VCaP (cell line): Measurements from ENCODE around the gene CRIP3.

Source experiments
- H3K27ac ChIP-seq: fragments of 450-650 bp; 2 replicates; pipeline ENCODE4 v1.5.1; 2017
- TF ChIP-seq, protein P1 (sequence below): fragments of 450-650 bp; conservative IDR thresholded peaks from 2 replicates; pipeline ENCODE4 v1.5.1; 2017; ENCODE audit warnings: mild to moderate bottlenecking, moderate library complexity

Gene CRIP3

DNA sequence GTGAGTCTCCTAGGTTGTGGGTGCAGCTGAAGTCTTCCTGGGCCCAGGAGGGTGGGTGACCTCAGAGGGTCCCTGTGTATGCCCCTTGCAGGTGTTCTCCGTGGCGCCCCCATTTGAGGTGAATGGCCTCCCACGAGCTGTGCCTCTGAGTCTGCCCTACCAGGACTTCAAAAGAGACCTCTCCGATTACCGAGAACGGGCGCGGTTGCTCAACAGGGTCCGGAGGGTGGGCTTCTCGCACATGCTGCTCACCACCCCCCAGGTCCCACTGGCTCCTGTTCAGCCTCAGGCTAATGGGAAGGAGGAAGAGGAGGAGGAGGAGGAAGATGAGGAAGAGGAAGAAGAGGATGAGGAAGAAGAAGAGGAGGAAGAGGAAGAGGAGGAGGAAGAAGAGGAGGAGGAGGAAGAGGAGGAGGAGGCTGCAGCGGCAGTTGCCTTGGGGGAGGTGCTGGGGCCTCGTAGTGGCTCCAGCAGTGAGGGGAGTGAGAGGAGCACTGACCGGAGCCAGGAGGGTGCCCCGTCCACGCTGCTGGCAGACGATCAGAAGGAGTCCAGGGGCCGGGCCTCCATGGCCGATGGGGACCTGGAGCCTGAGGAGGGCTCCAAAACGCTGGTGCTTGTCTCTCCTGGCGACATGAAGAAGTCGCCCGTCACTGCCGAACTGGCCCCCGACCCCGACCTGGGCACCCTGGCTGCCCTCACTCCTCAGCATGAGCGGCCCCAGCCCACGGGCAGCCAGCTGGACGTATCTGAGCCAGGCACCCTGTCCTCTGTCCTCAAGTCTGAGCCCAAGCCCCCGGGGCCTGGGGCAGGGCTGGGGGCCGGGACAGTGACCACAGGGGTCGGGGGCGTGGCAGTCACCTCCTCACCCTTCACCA is 25.8 kb downstream of the CRIP3 start:
- no peak overlapping the region for H3K27ac ChIP-seq
- TF ChIP-seq, protein P1, sequence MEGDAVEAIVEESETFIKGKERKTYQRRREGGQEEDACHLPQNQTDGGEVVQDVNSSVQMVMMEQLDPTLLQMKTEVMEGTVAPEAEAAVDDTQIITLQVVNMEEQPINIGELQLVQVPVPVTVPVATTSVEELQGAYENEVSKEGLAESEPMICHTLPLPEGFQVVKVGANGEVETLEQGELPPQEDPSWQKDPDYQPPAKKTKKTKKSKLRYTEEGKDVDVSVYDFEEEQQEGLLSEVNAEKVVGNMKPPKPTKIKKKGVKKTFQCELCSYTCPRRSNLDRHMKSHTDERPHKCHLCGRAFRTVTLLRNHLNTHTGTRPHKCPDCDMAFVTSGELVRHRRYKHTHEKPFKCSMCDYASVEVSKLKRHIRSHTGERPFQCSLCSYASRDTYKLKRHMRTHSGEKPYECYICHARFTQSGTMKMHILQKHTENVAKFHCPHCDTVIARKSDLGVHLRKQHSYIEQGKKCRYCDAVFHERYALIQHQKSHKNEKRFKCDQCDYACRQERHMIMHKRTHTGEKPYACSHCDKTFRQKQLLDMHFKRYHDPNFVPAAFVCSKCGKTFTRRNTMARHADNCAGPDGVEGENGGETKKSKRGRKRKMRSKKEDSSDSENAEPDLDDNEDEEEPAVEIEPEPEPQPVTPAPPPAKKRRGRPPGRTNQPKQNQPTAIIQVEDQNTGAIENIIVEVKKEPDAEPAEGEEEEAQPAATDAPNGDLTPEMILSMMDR: no peak

- TF ChIP-seq, protein P1: no peak
Measured at GRCh38 chr6:43282060-43282459, 26.6 kb downstream of the CRIP3 start.

DNA sequence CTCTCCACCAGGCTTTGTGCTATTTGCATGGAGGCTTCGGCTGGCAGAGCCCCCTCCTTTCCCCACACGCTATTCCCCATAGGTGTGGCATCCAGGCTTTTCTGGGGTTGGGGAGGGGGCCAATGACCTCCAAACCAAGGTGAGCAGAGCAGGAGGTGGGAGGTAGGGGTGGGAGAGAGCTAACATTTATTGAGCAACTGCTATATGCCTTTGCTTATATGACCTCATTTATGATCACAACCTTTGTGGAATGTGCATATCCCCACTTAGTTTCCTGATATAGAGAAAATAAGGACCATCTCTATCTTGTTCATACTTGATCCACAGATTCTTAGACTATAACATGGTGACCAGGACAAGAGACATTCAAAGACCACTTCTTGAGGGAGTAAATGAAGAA is 28.4 kb downstream of the CRIP3 start:
- TF ChIP-seq, protein P1: no peak
- H3K27ac ChIP-seq: no peak overlapping the region

More at GRCh38 chr6:43282060-43282459, 26.6 kb downstream of the CRIP3 start:
- H3K27ac ChIP-seq: no peak overlapping the region

DNA sequence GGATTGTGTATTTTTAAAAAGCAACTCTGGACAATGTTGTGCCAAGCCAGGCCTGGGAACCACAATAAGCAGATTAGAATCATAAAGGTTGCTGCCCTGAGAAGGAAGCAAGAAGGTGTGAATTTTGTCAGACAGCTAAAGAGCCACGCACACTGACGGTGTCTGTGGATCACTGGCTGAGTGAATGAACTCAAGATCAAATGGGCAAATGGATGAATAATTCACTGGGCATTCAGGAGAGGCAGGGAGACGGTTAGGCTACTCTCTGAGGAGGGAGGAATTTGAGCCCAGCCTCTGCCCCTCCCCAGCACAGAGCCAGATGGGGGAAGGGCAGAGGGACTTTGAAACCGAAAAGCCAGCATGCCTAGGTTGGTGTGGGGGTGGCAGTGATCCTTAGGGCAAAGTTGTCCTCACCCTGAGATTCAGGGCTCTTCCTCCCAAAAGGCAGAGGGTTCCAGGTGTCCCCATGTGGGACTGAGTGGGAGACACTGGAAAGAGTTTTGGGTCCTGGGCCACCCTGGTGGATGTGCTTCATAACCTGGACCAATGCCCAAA is 30.0 kb downstream of the CRIP3 start:
- no peak overlapping the region for H3K27ac ChIP-seq
- TF ChIP-seq, protein P1: no peak

DNA sequence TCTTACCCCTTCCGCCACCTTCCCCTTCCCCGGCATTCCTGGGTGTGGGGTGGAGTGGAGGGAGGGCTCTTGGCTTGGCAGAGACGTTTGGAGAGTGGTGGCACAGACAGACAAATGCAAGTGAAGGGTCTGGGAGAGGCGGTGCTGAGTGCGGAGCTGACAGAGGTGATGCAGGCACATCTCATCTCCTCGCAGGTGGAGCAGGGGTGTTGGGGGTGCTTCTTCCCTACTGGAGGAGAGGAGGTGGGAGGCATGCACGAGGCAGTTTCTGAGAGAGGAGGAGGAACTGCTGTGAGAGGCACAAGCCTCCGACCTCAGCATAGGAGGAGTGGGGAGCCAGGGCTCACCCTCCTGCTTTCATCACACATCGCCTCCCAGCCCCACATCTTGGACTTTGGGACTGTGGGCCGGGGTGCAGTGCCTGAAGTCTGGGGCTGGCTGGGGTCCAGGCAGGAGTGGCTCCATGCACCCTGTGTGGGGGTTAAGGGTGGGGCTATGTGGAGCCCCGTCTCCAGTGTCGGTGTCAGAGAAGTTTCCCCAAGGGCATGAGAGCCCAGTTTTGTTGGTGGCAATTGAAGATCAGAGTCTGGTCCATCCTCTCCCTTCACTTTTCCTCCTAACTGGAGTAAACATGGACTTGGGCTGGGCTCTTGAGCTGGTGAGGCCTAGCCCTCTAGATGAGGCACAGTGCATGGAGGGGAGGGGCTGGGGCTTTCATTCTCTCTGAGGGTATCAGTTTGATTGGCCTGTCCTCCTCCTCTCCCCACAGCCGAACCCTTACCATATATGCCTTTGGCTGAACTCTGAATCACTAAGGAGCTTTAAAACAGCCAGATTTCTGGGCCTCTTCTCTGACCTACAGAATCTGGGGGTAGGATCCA is 30.7 kb downstream of the CRIP3 start:
- TF ChIP-seq, protein P1: no peak
- no peak overlapping the region for H3K27ac ChIP-seq

GRCh38 chr6:43277306-43277642 is 31.4 kb downstream of the CRIP3 start:
- TF ChIP-seq, protein P1: no peak
- no peak overlapping the region for H3K27ac ChIP-seq

DNA sequence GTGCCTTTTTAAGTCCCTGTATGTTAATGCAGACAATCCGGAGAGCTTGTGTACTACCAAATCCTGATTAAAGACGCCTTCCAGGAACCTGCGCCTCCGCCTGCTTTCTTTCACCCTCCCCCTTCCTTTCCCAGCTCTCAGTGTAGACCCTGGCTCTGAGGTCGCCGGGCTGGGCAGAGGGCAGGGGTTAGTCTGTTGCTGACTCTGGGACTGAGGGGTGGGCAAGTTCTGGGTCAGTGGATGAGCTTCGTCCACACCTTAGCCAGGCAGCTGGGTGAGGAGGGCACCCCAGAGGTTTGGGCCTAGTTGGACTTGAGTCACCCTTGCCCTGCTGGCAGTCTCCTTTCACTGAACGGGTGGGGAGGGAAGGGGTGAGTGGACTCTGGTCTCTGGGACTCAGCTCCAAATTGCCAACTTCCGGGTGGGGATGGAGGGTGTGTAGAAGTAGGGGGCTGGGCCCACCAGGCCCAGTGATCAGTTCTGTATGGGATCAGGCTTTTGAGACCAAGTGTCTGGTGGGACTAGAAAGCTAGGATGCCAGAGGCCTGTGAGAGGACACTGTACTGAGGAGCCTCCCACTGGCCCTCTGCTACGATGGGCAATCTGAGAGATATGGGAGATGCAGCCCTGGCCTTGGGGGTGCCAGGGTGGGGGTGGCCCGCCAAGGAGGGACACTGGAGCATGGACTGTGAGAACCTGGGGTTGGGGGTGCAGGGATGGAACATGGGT is 31.9 kb downstream of the CRIP3 start:
- H3K27ac ChIP-seq: no peak overlapping the region
- TF ChIP-seq, protein P1: no peak
